ENCODE results near the gene FUCA2.
A peak's percentile ranks its signal among the peaks of the same experiment; 100 is the strongest.
"Not testable (repeated sequence)": the region's sequence is repeated elsewhere in the genome, so short reads cannot be mapped to it uniquely, and the experiment has no call there.

FUCA2 gene

DNA sequence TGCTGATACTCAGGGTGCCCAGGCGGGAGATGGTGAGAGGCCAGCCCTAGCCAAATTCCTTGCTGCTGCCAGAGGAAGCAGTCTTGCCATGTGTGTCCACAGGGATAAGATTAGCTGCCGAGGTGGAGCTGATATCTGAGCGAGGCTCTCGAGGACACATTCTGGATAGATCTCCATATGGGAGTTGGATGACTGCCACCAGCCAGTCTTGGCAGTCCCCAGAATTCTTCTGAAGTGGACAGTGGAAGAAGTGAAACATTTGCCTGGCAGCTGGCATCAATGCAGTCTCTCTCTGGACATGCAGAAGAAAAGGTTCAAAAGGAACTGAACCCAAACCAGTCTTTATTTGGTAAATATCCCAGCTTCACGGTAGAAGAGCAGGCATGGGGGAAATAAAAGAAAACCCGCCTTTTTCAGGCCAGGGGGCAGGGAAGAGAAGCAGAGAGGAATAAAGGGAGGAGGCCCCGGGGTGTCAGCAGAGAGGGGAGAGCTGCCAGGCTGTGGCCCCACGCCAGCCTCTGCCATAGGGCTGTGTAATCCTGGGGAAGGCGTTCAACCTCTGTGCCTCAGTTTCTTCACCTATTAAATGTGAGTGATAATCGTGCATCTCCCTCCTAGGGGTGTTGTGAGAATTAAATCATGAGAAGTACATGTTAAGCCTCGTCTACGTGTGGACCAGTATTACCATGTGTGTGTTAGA is 3.7 kb upstream of the FUCA2 start:
- Histone ChIP-seq H3K27me3 (ENCODE audit: control insufficient read depth, insufficient read depth, low read length) (0 out of 2 replicates have a peak, but pooled peaks cover 4% of the 10 kb centered on the region), H3K36me3 (ENCODE audit: control insufficient read depth, insufficient read depth, low read length) (no peaks in the 10 kb centered on the region), H3K4me3 (ENCODE audit: low read depth, low read length) (no peak overlapping the region)

GRCh38 chr6:143513410-143513809 is 1.9 kb upstream of the FUCA2 start:
- no peak overlapping the region for H3K27ac ChIP-seq (ENCODE audit: low read depth, low read length)
- H3K4me1 ChIP-seq (ENCODE audit: control insufficient read depth, insufficient read depth, low read length): peaks cover 19% of the 10 kb centered on the region
- no peaks in the 10 kb centered on the region for H3K9me3 ChIP-seq (ENCODE audit: control insufficient read depth, insufficient read depth, low read depth, low read length)
- no peaks in the 10 kb centered on the region for H3K36me3 ChIP-seq (ENCODE audit: control insufficient read depth, insufficient read depth, low read length)
- H3K4me3 ChIP-seq (ENCODE audit: low read depth, low read length): no peak overlapping the region
- no peak overlapping the region for H3K9ac ChIP-seq (ENCODE audit: low read length)
- 0 out of 2 replicates have a peak, but pooled peaks cover 4% of the 10 kb centered on the region for H3K27me3 ChIP-seq (ENCODE audit: control insufficient read depth, insufficient read depth, low read length)

More for the DNA sequence above, 3.7 kb upstream of the FUCA2 start:
- no peaks in the 10 kb centered on the region for H3K9me3 ChIP-seq (ENCODE audit: control insufficient read depth, insufficient read depth, low read depth, low read length)
- H3K4me1 ChIP-seq (ENCODE audit: control insufficient read depth, insufficient read depth, low read length): peaks cover 19% of the 10 kb centered on the region
- no peak overlapping the region for H3K9ac ChIP-seq (ENCODE audit: low read length)
- H3K27ac ChIP-seq (ENCODE audit: low read depth, low read length): no peak overlapping the region

- peak overlapping the region; percentile 77 for H3K4me3 ChIP-seq (ENCODE audit: low read depth, low read length)
- H3K36me3 ChIP-seq (ENCODE audit: control insufficient read depth, insufficient read depth, low read length): peaks cover 16% of the 10 kb centered on the region
- not testable (repeated sequence) for H3K27me3 ChIP-seq (ENCODE audit: control insufficient read depth, insufficient read depth, low read length); H3K9ac ChIP-seq (ENCODE audit: low read length); H3K4me1 ChIP-seq (ENCODE audit: control insufficient read depth, insufficient read depth, low read length); H3K27ac ChIP-seq (ENCODE audit: low read depth, low read length); H3K9me3 ChIP-seq (ENCODE audit: control insufficient read depth, insufficient read depth, low read depth, low read length)
Observed at GRCh38 chr6:143510326-143510725, 1.2 kb downstream of the FUCA2 start.

DNA sequence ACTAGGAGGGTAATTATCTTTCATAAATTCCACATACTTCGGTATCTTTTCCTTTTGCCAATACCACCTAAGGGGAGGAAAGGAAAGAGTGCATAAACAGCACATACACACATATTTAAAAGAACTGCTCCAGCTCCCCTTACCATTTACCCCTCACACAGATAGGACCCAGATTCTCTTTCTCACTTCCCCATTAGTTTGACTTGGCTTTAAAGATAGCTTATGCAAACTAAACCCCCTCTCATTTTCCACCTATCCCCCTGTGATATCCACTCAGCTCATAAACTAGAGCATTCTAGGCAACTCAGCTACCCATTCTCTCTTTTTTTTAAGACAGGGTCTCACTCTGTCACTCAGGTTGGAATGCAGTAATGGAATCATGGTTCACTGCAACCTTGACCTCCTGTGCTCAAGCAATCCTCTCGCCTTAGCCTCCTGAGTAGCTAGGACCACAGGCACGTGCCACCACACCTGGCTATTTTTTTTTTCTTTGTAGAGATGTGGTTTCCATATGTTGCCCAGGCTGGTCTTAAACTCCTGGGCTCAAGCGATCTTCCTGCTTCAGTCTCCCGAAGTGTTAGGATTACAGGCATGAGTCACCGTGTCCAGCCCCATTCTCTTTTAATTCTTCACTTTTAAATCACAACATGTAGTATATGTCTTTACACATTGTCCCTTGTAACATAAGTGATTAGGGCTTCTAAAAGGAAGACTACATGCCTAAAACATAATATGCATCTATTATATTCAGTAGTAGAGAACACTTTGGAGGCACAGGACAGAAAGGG is 4.0 kb downstream of the FUCA2 start:
- no peak overlapping the region for H3K27ac ChIP-seq (ENCODE audit: low read depth, low read length)
- no peak overlapping the region for H3K9ac ChIP-seq (ENCODE audit: low read length)
- H3K36me3 ChIP-seq (ENCODE audit: control insufficient read depth, insufficient read depth, low read length): peaks cover 34% of the 10 kb centered on the region

DNA sequence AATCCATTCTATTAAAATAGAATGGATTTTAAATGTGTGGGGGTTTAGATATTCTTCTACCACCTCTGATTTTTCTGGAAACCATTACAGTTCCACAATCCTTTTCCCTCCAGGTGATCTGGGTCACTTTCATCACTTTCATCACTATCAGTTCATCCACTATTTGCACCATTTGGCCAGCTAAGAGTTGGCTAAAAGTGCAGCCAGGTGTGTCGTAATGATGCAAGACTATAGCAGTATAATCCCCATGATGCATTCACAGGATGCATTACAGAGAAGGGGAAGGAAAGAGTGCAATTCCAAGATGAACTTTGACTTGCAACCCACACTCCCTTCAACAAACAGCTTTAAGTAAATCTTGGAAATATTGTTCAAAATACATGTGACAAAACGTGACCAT is 4.9 kb downstream of the FUCA2 start:
- H3K4me3 ChIP-seq (ENCODE audit: low read depth, low read length): no peak overlapping the region
- H3K9ac ChIP-seq (ENCODE audit: low read length): no peak overlapping the region
- peaks cover under 1% of the 10 kb centered on the region; the same call in 1 of the 2 replicates for H3K4me1 ChIP-seq (ENCODE audit: control insufficient read depth, insufficient read depth, low read length)
- H3K27me3 ChIP-seq (ENCODE audit: control insufficient read depth, insufficient read depth, low read length): no peaks in the 10 kb centered on the region
- no peaks in the 10 kb centered on the region for H3K9me3 ChIP-seq (ENCODE audit: control insufficient read depth, insufficient read depth, low read depth, low read length)
- peaks cover 40% of the 10 kb centered on the region for H3K36me3 ChIP-seq (ENCODE audit: control insufficient read depth, insufficient read depth, low read length)
- H3K27ac ChIP-seq (ENCODE audit: low read depth, low read length): no peak overlapping the region

More for the DNA sequence above, 4.0 kb downstream of the FUCA2 start:
- Histone ChIP-seq H3K9me3 (ENCODE audit: control insufficient read depth, insufficient read depth, low read depth, low read length) (no peaks in the 10 kb centered on the region), H3K4me3 (ENCODE audit: low read depth, low read length) (no peak overlapping the region), H3K4me1 (ENCODE audit: control insufficient read depth, insufficient read depth, low read length) (peaks cover 5% of the 10 kb centered on the region), H3K27me3 (ENCODE audit: control insufficient read depth, insufficient read depth, low read length) (no peaks in the 10 kb centered on the region)

DNA sequence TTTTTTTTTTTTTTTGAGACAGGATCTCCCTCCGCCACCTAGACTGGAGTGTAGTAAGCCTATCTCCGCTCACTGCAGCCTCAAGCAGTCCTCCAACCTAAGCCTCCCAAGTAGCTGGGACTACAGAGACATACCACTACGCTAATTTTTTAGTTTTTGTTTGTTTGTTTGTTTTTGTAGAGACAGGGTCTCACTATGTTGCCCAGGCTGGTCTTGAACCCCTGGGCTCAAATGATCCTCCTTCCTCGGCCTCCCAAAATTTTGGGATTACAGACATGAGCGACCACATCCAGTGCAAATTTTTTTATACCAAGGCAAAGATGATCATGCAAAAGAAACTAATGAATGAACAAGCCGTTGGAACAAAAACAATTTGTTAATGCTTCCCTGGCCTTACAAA is 5.3 kb downstream of the FUCA2 start:
- Histone ChIP-seq H3K9me3 (ENCODE audit: control insufficient read depth, insufficient read depth, low read depth, low read length) (no peaks in the 10 kb centered on the region), H3K36me3 (ENCODE audit: control insufficient read depth, insufficient read depth, low read length) (peaks cover 44% of the 10 kb centered on the region), H3K27me3 (ENCODE audit: control insufficient read depth, insufficient read depth, low read length) (no peaks in the 10 kb centered on the region), H3K9ac (ENCODE audit: low read length) (no peak overlapping the region), H3K4me3 (ENCODE audit: low read depth, low read length) (no peak overlapping the region), H3K27ac (ENCODE audit: low read depth, low read length) (no peak overlapping the region), H3K4me1 (ENCODE audit: control insufficient read depth, insufficient read depth, low read length) (no peaks in the 10 kb centered on the region; the same call in 1 of the 2 replicates)

GRCh38 chr6:143505537-143505936 is 6.0 kb downstream of the FUCA2 start:
- H3K4me3 ChIP-seq (ENCODE audit: low read depth, low read length): no peak overlapping the region
- no peaks in the 10 kb centered on the region for H3K27me3 ChIP-seq (ENCODE audit: control insufficient read depth, insufficient read depth, low read length)
- H3K36me3 ChIP-seq (ENCODE audit: control insufficient read depth, insufficient read depth, low read length): peaks cover 48% of the 10 kb centered on the region
- no peak overlapping the region for H3K27ac ChIP-seq (ENCODE audit: low read depth, low read length)
- no peak overlapping the region for H3K9ac ChIP-seq (ENCODE audit: low read length)
- no peaks in the 10 kb centered on the region; the same call in 1 of the 2 replicates for H3K4me1 ChIP-seq (ENCODE audit: control insufficient read depth, insufficient read depth, low read length)
- H3K9me3 ChIP-seq (ENCODE audit: control insufficient read depth, insufficient read depth, low read depth, low read length): no peaks in the 10 kb centered on the region

DNA sequence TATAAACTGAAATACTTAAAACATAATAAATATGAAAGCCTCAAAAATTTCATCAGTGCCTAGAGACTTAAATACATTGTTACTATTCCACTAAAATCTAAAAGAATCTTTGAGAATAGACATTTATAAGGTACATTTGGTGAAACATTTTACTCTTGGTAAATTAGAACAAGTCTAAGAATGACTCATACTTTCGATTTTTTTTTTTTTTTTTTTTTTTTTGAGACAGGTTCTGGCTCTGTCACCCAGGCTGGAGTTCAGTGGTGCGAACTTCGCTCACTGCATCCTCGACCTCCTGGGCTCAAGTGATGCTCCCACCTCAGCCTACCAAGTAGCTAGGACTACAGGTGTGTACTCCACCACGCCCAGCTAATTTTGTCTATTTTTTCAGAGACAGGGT is 6.4 kb downstream of the FUCA2 start:
- H3K4me3 ChIP-seq (ENCODE audit: low read depth, low read length): no peak overlapping the region
- H3K9ac ChIP-seq (ENCODE audit: low read length): no peak overlapping the region
- no peaks in the 10 kb centered on the region for H3K4me1 ChIP-seq (ENCODE audit: control insufficient read depth, insufficient read depth, low read length)
- no peak overlapping the region for H3K27ac ChIP-seq (ENCODE audit: low read depth, low read length)
- peaks cover 52% of the 10 kb centered on the region for H3K36me3 ChIP-seq (ENCODE audit: control insufficient read depth, insufficient read depth, low read length)
- no peaks in the 10 kb centered on the region for H3K9me3 ChIP-seq (ENCODE audit: control insufficient read depth, insufficient read depth, low read depth, low read length)
- H3K27me3 ChIP-seq (ENCODE audit: control insufficient read depth, insufficient read depth, low read length): no peaks in the 10 kb centered on the region

DNA sequence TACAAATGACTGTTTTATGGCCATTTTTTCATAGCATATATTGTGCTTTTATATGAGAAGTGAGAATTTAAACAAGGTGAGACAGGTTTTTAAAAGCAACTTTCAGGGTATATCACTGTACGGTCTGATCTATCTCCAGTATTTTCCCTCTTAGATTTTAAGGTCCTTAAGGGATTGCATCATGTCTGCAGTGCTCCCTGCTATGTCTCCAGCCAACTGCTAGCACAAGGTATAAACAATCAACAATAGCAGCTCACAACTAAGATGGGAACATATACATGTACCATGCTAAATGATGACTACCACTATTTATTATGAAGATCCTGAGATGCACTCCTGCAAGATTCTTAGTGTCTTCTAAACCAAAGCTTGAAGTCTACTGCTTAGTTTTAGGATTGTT is 7.2 kb downstream of the FUCA2 start:
- H3K4me3 ChIP-seq (ENCODE audit: low read depth, low read length): no peak overlapping the region
- H3K4me1 ChIP-seq (ENCODE audit: control insufficient read depth, insufficient read depth, low read length): no peaks in the 10 kb centered on the region
- peaks cover 60% of the 10 kb centered on the region for H3K36me3 ChIP-seq (ENCODE audit: control insufficient read depth, insufficient read depth, low read length)
- no peaks in the 10 kb centered on the region for H3K27me3 ChIP-seq (ENCODE audit: control insufficient read depth, insufficient read depth, low read length)
- no peak overlapping the region for H3K27ac ChIP-seq (ENCODE audit: low read depth, low read length)
- H3K9ac ChIP-seq (ENCODE audit: low read length): no peak overlapping the region
- H3K9me3 ChIP-seq (ENCODE audit: control insufficient read depth, insufficient read depth, low read depth, low read length): no peaks in the 10 kb centered on the region

GRCh38 chr6:143501851-143502250 is 9.7 kb downstream of the FUCA2 start:
- H3K36me3 ChIP-seq (ENCODE audit: control insufficient read depth, insufficient read depth, low read length): peaks cover 69% of the 10 kb centered on the region
- H3K4me3 ChIP-seq (ENCODE audit: low read depth, low read length): no peak overlapping the region
- no peaks in the 10 kb centered on the region for H3K27me3 ChIP-seq (ENCODE audit: control insufficient read depth, insufficient read depth, low read length)
- no peaks in the 10 kb centered on the region for H3K4me1 ChIP-seq (ENCODE audit: control insufficient read depth, insufficient read depth, low read length)
- H3K27ac ChIP-seq (ENCODE audit: low read depth, low read length): no peak overlapping the region
- no peak overlapping the region for H3K9ac ChIP-seq (ENCODE audit: low read length)
- no peaks in the 10 kb centered on the region for H3K9me3 ChIP-seq (ENCODE audit: control insufficient read depth, insufficient read depth, low read depth, low read length)

- no peaks in the 10 kb centered on the region for H3K9me3 ChIP-seq (ENCODE audit: control insufficient read depth, insufficient read depth, low read depth, low read length)
- no peak overlapping the region for H3K4me3 ChIP-seq (ENCODE audit: low read depth, low read length)
- H3K4me1 ChIP-seq (ENCODE audit: control insufficient read depth, insufficient read depth, low read length): no peaks in the 10 kb centered on the region
- H3K9ac ChIP-seq (ENCODE audit: low read length): no peak overlapping the region
- no peaks in the 10 kb centered on the region for H3K27me3 ChIP-seq (ENCODE audit: control insufficient read depth, insufficient read depth, low read length)
- peaks cover 70% of the 10 kb centered on the region for H3K36me3 ChIP-seq (ENCODE audit: control insufficient read depth, insufficient read depth, low read length)
- H3K27ac ChIP-seq (ENCODE audit: low read depth, low read length): no peak overlapping the region
Observed at GRCh38 chr6:143498428-143498827, 13.1 kb downstream of the FUCA2 start.
